Gastrocnemius medialis (tissue), 4 donors: ENCODE data around the gene CCDC80.

ENCODE experiments used
- CTCF ChIP-seq, 5 experiments: fragments of 450-650 bp in 3 of 5; fragments of 200-600 bp in 2 of 5; sonication (generic) in 2 of 5; IDR thresholded peaks in 4 of 5; conservative IDR thresholded peaks in 1 of 5; 1 replicate in 4 of 5; 2 replicates in 1 of 5; pipeline ENCODE4 v1.5.1; 2016 to 2019; ENCODE audit warnings: antibody characterized with exemption in 5 of 5, mild to moderate bottlenecking in 3 of 5, moderate library complexity in 3 of 5
- POLR2A ChIP-seq, 2 donors: fragments of 450-650 bp; IDR thresholded peaks; one replicate each; pipeline ENCODE4 v1.6.1; 2017; ENCODE audit warnings: antibody characterized with exemption in 2 of 2, mild to moderate bottlenecking in 2 of 2, moderate library complexity in 2 of 2

- no peak for TF ChIP-seq CTCF (IDR thresholded peaks at IDR 0.05 in 4 of 5, conservative IDR thresholded peaks at IDR 0.05 in 1 of 5)
- TF ChIP-seq POLR2A (IDR thresholded peaks at IDR 0.05), result no peak
These were observed 76.0 kb downstream of the CCDC80 start for GRCh38 chr3:112564940-112565305.
